A549 treated with CORT108297 at 1 μM for 4 hours (cell line): Measurements from ENCODE around the gene COX7B. TPM values are rescaled to one million over a fixed set of nuclear protein-coding genes. Genes with fewer than 3 reads are reported as not detected.

Source experiments
- total RNA-seq: library from RNA; stranded (reverse); fragments of 200-300 nt; extraction: Qiagen RNA extraction; gene quantifications from 5 replicates; pipeline ENCODE4 v1.2.3, GENCODE V29; 2022

The COX7B gene
- total RNA-seq = 534 to 643 TPM (median 572 TPM) in 5 replicates

DNA sequence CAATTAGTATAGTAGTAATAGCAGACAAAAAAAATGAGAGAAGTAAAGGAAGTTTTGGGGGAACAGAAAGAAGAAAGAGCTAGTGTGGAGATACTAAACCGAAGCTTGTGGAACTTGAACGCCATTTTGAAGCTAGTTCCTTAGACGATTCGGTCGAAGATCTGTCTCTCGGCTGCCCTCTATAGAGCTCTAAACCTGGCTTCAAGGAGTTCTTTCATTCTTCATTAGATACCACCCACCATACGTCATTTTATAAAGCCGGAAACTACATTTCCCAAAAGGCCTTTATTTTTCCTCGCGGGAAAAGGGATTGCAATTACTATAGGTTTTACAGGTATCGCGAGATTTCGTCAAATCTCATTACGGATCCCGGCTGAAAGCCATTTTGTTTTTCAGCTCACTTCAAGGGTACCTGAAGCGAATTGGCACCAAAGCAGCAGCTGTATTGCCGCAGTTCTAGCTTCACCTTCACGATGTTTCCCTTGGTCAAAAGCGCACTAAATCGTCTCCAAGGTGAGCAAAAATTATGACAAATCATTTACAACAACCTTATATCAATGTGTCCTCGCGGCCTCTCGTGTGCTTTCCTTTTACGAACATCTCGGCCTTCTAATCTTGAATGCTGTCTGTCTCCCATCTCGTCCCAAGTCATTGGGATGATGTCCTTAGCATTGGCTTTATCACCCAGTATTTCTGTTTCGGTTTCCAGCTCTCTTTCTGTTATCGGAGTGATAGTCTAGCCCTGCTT is at the start of gene COX7B:
TSS of gene COX7B (plus strand) at position 388 of the 748 bp plus-strand sequence. CDS start at position 474, 86 bp downstream.

DNA sequence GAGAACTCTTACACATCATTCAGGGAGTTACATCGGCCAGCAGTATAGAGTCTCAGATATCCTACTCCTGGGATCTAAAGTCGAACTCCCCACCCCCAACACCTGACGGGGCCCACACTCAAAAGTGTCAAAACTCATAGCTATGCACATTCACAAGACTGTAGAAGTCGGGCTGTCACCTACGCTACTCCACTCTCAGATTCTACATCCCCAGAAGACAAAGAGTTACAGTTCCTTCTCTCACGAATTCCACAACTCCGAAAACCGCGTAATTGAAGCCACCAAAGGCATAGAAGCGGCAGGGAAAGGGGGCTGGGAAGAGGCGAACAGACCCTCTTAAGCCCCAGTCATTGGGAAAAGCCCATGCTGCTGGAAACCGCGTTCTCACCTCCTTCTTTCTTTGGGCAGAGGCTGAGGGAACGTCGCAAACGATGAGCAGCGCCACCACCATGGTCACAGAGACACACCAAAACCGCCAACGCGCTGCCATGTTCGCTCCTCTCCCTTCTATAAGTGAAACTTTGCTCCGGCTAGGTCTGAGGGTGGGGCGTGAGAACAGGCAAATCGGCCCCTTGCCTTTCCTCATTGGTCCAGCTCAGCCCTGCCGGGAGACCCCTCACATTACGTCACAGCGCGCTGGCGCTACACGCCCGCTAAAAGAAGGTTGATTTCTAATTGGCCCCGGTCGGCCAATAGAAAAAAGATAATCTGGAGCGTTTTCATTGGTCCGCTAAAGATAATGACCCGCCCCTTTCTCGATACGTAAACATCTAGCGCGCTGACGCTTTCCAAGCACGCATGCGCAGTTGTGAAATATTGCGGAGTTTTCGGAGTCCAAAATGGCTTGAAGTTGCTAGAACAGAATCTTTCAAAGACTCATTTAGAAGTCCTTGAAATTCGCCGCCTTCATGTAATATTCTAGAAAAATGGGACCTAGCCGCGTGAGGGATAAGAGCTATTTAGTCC is 4.1 kb upstream of the COX7B start, which contains the start of gene MAGT1:
TSS of gene MAGT1 (minus strand) at position 515 of the 966 bp plus-strand sequence. CDS start at position 490, 25 bp downstream.

GRCh38 chrX:77910108-77910840 is 11.0 kb downstream of the COX7B start, which contains the start of gene ATP7A:
ATP7A (plus strand) TSS chrX:77910693; CDS start chrX:77971642, 60,949 bp downstream.

Other genes starting within 250 kb of the COX7B start
- gene ATRX, start 113.3 kb upstream of the COX7B start, total RNA-seq = 15.1 to 23.5 TPM (median 21.0 TPM) in 5 replicates
- gene MAGT1, start 4.0 kb upstream of the COX7B start, total RNA-seq = 36.1 to 46.4 TPM (median 39.3 TPM) in 5 replicates
- gene ATP7A, start 11.2 kb downstream of the COX7B start, total RNA-seq = 2.5 to 3.4 TPM (median 3.1 TPM) in 5 replicates
- gene PGAM4, start 70.2 kb downstream of the COX7B start, total RNA-seq = 0.32 to 0.46 TPM (median 0.43 TPM) in 5 replicates
- gene PGK1, start 204.8 kb downstream of the COX7B start, total RNA-seq = 561 to 601 TPM (median 563 TPM) in 5 replicates
- gene TAF9B, start 240.2 kb downstream of the COX7B start, total RNA-seq = 12.2 to 13.6 TPM (median 12.6 TPM) in 5 replicates